GM21390 (cell line): ENCODE results near the gene SRSF11.
"Not testable (repeated sequence)": the region's sequence is repeated elsewhere in the genome, so short reads cannot be mapped to it uniquely, and the experiment has no call there.

Experiments used
- ATAC-seq: cut with Tn5 transposase; IDR thresholded peaks from one replicate; pipeline ENCODE4 v1.9.1; 2021; ENCODE audit not compliant: unreplicated experiment

SRSF11 gene

GRCh38 chr1:70221238-70222121 lies at the start of gene SRSF11:
SRSF11 (plus strand) TSS chr1:70221380; CDS start chr1:70221637, 257 bp downstream.
- peak; percentile 94 for ATAC-seq

GRCh38 chr1:70171512-70171911 lies 49.7 kb upstream of the SRSF11 start:
- no peak for ATAC-seq

- not testable (repeated sequence) for ATAC-seq
These were observed 36.0 kb upstream of the SRSF11 start for GRCh38 chr1:70185181-70185580.

- ATAC-seq: no peak
These were observed 32.7 kb upstream of the SRSF11 start for GRCh38 chr1:70188522-70188921.

GRCh38 chr1:70190180-70190579 lies 31.0 kb upstream of the SRSF11 start:
- no peak for ATAC-seq

- not testable (repeated sequence) for ATAC-seq
These were observed 28.7 kb upstream of the SRSF11 start for GRCh38 chr1:70192446-70192845.

- no peak for ATAC-seq
These were observed 26.6 kb upstream of the SRSF11 start for GRCh38 chr1:70194601-70195000.

GRCh38 chr1:70195342-70195741 lies 25.8 kb upstream of the SRSF11 start:
- peak; percentile 80 for ATAC-seq

- ATAC-seq: no peak
These were observed 24.8 kb upstream of the SRSF11 start for GRCh38 chr1:70196333-70196732.

GRCh38 chr1:70200065-70200464 lies 21.1 kb upstream of the SRSF11 start:
- ATAC-seq: no peak

- peak; percentile 25 for ATAC-seq
These were observed 18.9 kb upstream of the SRSF11 start for GRCh38 chr1:70202173-70202758.

- ATAC-seq: no peak
These were observed 17.0 kb upstream of the SRSF11 start for GRCh38 chr1:70204139-70204538.

- ATAC-seq: no peak
These were observed 16.6 kb upstream of the SRSF11 start for GRCh38 chr1:70204600-70204999.

GRCh38 chr1:70205071-70205433 lies 16.1 kb upstream of the SRSF11 start:
- peak; percentile 32 for ATAC-seq

- peak; percentile 82 for ATAC-seq
These were observed 15.6 kb upstream of the SRSF11 start, which contains the start of gene LRRC40 for GRCh38 chr1:70205434-70206118. LRRC40 (minus strand) TSS chr1:70205579; CDS start chr1:70205540, 39 bp downstream.

- ATAC-seq: not testable (repeated sequence)
These were observed 14.3 kb upstream of the SRSF11 start for GRCh38 chr1:70206833-70207232.

GRCh38 chr1:70207492-70207891 lies 13.7 kb upstream of the SRSF11 start:
- ATAC-seq: no peak

GRCh38 chr1:70208292-70208691 lies 12.9 kb upstream of the SRSF11 start:
- no peak for ATAC-seq

GRCh38 chr1:70210820-70211219 lies 10.4 kb upstream of the SRSF11 start:
- no peak for ATAC-seq

GRCh38 chr1:70211541-70211940 lies 9.6 kb upstream of the SRSF11 start:
- no peak for ATAC-seq

- ATAC-seq: no peak
These were observed 1.2 kb upstream of the SRSF11 start for GRCh38 chr1:70220015-70220414.
